HG03196 (cell line): Measurements from ENCODE around the gene FAM221B.

Experiments
- ATAC-seq: cut with Tn5 transposase; IDR thresholded peaks from one replicate; pipeline ENCODE4 v1.9.1; 2021; ENCODE audit not compliant: unreplicated experiment

FAM221B gene, protein sequence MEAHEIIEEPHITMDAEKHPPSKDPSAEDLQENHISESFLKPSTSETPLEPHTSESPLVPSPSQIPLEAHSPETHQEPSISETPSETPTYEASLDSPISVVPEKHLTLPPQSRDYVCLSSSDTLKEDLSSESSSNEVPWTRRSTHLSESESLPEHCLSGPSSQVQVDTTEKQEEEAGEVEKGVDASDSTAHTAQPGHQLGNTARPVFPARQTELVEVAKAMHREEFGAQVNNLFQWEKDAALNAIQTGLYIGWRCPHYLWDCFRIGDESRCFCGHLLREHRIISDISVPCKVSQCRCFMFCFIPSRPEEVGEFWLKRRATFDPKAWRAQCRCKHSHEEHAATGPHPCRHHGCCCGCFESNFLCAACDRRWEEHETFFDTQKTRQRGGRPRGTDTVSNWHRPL

DNA sequence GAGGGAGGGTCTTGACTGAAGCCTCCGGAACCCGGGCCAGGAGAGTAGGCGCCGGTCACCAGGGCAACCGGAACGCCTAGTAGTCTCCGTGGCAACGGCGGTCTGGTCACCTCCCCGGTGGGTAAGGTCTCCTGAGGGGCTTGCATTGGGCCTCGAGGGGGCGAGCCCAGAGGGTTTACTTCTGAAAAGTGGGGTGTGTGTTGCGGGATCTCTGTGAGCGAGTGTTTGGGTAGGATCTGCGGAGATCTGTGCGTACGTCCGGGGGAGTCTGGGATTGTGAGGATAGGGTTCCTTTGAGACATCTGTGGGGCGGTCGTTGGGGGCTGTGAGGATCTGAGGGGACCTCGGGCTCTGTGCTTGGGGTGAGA lies at the start of gene FAM221B:
FAM221B (minus strand) TSS at position 17 of the 368 bp plus-strand sequence. CDS start 2,571 bp downstream, outside the sequence.
- ATAC-seq, result no peak

DNA sequence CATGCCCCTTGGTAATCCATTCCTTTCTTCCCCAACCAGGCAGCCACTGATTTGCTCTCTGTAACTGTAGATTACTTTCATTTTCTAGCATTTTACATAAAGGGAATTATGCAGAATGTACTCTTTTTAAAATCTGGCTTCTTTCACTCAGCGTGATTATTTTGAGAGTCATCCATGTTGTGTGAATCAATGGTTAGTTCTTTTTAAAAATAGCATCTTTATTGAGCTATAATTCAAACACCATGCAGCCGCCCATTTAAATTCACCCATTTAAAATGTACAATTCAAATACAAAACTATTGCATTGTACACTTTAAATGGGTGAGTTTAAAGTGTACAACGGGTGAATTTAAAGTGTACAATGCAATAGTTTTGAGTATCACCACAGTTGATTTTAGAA lies 44.0 kb upstream of the FAM221B start:
- no peak for ATAC-seq

DNA sequence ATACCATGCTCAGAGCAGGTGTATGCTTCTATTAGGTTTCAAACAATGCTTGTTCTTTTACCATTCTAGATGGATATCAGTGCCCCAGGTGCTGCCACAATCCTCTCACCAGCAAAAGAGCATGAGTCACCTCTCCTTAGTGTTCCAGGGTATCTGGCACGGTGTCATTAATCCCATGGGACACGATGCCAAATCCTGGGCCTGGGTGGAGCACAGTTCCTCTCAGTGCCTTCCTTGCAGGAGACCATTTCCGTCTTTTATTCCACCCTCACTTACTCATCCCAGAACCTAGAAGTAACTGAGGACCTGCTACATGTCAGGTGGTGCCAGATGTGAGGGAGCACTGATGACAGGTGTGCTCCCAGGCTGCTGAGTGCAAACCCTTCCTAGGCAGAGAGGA lies 43.0 kb upstream of the FAM221B start:
- ATAC-seq, result no peak

DNA sequence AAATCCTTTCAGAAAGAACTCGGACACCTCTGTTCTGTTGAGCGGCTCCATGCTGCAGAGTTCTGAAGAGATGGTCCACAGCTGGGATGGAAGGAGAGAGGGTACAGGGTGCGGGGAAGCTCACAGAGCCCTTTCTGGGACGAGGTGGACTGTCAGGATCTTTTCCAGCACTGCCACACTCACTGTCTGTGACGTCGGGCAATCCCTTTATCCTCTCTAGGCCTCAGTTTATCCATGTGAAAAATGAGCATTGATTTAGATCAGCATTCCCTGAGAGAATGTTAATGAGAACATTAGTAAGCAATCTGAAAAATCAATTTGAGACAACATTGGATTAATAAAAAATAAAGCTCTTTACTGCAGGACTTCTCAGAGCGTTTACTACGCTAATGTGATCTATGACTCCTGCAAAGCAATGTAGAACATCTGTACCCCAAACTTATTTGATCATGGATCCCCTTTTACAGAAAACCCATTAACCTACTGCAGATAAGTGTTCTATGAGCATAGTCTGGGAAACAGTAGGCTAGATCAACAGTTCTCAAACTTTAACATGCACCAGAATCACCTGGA lies 41.9 kb upstream of the FAM221B start, which contains the start of gene OR13J1:
OR13J1 (minus strand) TSS at position 51 of the 573 bp plus-strand sequence; CDS start at position 51, 0 bp downstream.
- ATAC-seq, result no peak

DNA sequence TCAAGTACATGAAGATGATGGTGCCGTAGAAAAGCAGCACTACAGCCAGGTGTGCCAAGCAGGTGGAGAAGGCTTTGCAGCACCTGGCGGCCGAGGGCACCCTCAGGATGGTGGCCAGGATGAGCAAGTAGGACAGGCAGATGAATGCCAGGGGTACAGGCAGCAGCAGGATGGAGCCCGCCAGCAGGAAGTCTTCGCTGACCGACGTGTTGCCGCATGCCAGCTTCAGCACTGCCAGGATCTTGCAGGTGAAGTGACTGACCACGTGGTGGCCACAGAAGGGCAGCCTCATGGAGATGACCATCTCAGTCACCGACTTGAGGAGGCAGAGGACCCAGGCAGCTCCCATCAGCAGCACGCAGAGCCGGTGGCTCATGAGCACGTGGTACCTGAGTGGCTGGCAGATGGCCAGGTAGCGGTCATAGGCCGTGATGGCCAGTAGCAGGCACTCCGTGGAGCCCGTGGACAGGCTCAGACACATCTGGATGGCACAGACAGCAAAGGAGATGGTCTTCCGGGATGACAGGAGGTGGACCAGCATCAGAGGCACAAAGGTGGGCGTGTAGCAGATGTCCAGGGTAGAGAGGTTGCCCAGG lies 41.2 kb upstream of the FAM221B start:
- no peak for ATAC-seq

DNA sequence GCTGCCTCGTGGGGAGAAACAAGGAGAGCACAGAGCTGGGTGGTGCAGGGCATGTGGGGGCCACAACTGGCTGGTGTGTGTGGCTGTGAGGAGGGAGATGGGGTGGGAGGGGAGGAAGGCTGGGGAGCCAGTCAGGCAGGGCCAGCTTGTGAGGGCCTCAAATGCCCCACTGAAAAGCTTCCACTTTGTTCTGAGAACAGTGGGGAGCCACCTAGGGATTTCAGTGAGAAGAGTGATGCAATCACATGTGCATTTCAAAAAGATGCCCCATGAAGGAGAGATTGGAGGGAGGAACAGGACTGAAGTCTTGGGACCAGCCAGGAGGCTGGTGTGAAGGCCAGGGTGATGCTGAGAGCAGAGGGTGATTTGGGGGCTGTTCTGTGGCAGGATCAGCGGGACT lies 40.4 kb upstream of the FAM221B start:
- ATAC-seq, result no peak

DNA sequence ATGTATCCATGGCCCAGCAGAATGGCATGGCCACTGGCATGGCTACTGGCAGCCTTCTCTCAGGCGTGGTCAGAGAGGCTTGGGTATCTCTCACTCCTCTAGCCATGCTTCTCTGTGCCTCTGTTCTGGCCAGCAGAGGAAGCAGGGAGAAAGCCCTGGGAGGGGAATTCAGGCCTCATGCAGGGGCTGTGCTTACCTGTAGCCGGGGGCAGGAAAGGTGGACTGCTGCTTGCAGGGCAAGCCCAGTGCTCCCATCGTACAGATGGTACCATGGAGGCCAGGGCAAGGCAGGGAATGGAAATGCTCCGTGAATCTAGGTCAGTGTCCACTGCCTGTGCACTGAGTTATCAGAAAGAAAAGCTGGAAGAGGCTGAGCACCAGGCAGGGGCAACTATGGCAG lies 39.0 kb upstream of the FAM221B start:
- ATAC-seq, result no peak

DNA sequence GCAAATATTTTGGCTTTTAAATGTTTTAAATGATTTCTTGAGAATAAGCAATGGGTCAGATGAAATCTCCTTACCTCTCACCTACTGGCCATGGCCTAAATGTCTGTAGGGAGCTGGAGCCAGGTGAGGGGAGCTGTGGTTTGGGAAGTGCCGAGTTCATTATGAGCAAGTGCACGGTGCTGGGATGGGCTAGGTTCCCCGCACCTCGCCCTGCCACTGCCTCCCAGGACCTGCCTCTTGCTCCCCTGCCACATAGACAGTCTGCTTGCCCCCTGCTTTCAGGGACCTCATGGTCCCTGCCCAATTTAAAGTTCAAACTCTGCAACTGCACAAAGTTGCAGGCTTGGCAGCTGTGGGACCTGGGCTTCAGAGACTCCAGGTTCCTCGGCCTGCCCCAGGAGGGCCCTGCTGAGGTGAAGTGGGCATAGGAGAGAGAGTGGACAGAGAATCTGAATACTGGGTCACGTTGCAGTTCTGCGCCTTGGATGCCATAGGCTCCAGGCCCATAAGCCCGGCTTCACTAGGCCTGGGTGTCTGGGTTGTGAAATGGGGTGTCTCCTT lies 36.2 kb upstream of the FAM221B start:
- ATAC-seq, result no peak

DNA sequence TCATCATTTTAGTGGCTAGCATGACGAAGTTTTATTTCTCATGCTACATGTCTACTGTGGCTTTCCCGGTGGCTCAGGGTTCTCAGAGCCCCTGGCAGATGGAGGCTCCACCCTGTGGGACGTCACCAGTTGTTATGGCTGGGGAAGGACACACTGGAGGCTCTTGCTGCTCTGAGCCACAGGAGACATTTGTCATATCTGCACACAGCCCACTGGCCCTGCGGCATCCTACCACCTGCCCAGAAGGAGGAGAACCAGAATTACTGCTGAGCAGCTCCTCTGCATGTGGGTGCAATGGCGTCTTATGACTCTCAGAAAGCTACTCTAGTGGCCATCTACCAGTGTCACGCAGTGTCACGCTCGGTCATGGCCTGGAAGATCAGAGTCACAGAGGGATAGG lies 35.1 kb upstream of the FAM221B start:
- ATAC-seq, result no peak

DNA sequence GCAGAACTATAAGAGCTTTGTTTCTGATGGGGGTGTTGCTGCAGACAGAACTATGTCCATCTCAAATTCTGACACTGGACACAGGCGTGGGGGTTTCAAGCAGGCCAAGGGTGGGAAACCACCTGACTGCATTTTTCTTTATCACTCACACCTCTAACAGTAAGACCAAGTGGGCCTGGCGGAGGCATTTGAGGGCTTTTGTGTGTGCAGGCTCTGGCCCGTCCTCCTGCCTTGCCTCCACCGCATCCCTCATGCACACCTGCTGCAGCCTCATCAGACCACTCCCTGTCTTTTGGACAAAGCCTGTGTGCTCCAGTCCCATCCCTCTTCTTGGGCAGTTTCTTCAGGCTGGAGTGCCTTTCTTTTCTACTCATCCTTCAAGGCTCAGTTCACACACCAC lies 33.8 kb upstream of the FAM221B start:
- ATAC-seq, result no peak

DNA sequence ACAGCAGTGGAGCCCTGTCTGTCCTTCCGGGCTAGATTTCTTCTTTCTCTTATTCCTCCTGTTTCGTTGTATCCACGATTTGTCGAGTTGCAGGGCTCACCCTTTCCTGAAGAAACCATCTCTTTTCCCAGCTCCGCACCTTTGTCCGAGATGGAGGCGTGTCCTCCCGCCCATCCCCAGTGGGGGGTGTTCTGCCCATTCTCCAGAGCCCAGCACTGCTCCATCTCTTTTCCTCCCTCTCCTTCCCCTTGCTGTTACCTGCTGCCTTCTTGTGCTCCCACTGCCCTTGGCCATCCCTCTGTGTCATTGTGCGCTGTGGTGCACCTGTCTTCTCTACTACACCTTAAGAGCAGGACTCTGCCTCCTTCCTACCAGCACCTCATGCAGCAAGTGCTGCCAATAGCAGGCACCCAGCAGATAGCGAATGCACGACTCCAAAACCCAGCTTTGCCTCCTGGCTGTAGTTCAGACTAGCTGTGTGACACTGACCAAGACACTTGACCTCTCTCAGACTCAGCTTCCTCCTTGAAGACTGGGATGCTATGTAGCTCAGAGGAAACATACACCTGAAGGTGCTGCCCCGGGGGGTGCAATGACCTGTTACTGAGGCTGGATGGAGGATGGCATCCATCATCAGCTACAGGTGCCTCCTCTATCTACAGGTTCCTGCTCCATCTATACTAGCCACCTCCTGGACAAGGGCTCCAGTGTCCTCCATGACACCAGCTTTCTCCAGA lies 32.8 kb upstream of the FAM221B start:
- no peak for ATAC-seq

DNA sequence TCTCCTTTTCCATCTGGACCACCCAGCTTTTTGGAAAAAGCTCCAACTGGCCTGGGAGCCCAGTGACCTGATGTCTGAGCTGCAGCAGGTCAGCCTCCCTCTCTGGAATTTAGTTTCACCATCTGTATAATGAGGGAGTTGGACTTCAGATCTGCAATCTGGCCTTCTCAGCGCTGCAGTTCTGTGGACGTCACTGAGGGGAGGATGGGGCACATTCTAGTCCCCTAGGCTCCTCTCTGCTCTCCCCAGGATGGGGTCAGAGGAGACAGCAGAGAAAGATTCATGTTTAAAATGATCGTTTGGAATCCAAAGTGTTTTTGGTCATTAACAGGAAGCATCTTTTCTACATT lies 31.4 kb upstream of the FAM221B start:
- ATAC-seq, result no peak

DNA sequence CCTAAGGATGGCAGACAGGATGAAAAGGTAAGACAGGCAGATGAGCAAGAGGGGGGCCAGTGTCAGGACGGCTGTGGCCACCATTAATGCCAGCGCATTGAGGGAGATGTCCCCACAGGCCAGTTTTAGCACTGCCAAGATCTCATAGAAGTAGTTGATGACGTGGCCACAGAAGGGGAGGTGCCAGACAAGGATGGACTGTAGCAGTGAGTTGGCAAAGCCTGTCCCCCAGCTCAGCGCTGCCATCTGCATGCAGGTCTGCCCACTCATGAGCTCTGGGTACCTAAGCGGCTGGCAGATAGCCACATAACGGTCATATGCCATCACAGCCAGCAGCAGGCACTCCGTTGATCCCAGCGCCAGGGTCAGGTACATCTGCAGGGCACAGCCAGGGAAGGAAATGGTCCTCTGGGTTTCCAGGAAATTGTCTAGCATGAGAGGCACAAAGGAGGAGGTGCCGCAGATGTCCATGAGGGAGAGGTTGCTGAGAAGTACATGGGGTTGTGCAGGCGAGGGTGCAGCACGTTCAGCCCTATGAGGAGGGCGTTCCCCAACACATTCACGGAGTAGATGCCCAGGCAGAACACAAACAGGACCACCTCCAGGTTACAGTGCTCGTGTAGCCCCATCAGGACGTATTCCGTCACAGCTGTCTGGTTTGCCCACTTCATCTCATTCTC lies 30.9 kb upstream of the FAM221B start:
- no peak for ATAC-seq

DNA sequence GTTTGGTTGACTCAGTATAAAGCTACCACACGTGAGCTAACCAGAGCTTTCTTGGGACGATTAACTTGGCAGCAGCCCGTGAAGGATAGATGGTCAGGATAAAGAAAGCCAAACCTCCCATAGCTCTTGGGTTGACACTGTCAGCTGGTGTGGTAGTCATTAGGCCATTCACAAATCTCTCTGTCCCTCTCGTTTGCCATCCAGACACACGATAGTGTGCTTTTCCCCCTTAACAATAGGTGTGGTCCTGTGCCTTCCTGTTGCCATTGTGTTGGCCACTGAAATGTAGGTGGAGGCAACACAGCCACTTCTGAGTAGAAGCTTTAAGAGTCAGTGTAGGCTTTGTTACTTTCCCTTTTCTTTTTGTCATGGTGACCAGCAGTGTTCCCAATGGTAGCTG lies 29.9 kb upstream of the FAM221B start:
- no peak for ATAC-seq

DNA sequence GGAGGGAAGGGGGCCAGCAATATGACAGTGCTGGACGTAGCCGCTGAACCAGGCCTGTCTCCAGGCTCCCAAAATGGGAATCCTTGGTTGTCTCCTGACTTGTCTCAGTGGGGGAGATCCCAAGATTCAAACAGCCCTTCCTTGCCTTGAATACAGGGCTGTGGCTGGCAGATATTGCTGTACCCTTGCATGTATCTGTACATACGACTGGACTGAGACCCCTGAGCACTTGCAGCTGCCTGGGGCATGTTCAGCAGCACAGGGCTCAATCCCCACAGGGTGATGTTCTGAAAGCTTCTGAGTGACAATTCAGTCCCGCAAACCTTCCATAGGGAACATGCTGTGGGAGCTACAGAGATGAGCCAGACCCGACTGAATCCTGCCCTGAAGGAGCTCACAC lies 28.4 kb upstream of the FAM221B start:
- ATAC-seq, result no peak

DNA sequence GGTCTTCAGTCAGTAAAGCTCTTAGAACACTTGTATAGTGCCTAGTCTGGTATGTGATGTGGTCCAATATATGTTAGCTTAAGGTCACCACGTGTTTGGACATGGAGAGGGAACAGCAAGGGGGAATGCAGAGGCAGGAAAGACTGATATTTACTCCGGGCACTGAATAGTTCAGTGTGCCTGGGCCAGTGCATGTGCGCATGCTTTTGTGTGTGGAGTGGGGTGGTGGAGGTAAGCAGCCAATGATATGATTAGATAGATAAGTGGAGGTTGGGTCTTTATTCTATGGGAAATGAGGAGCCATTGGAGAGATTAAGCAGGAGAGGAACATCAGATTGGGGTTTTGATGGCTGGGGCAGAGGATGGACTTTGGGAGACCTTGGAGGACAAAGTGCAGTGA lies 27.7 kb upstream of the FAM221B start:
- ATAC-seq, result no peak

DNA sequence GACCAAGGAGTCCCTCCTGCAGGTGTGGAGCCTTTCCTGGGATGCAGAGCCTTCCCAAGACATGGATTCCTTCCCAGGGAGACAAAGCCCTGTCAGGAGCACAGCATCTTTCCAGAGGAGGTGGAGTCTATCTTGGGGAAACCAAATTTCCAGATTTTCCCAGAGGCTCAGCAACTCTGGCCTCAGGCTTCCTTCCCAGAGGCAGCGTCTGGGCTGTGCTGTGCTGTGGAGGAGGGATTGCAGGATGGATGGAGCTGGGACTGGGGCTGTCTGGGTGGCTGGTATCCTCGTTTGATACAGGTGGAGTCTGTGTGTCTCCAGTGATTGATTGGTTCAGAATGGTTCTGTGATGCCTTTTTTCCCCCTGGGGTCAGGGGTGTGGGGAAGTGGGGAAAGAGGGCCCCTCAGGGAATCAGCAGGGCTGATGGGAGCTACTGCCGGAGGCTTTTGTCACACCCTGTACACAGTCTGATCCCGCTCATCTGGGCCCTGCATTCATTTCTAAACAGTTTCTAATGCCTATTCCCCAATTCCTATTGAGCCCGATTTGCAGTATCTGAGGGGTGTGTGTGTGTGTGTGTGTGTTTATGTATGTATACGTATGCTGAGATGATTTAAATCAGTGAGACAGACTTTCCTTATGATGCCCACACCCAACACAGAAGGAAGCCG lies 25.7 kb upstream of the FAM221B start:
- ATAC-seq, result no peak

DNA sequence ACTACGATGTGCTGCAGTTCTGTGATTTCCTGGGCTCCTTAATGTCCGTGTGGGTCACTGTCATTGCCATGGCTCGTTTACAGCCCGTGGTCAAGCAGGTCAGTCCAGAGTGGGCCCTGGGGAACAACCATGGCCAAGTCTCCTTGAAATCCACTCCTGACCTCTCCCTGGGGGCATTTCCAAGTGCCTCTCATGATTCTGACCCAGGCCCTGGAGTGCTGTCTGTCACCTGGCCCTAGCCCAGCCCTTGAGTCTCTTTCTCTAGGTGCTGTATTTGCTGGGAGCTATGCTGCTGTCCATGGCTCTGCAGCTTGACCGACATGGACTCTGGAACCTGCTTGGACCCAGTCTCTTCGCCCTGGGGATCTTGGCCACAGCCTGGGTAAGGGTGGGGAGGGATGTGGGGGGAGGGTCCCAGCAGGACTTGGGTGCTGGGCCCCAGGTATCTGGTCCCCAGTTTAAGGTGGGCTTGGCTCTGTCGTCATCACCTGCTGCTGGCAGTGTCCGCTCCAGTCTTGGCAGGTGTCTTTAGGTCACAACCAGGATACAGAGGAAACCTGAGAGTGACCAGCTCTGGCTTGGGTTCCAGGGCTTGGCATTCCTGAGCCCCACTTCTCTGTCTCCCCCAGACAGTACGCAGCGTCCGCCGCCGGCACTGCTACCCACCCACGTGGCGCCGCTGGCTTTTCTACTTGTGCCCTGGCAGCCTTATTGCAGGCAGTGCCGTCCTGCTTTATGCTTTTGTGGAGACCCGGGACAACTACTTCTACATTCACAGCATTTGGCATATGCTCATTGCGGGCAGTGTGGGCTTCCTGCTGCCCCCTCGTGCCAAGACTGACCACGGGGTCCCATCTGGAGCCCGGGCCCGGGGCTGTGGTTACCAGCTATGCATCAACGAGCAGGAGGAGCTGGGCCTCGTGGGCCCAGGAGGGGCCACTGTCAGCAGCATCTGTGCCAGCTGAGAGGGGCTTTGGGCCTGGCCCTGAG lies 24.6 kb upstream of the FAM221B start:
- ATAC-seq, result no peak

DNA sequence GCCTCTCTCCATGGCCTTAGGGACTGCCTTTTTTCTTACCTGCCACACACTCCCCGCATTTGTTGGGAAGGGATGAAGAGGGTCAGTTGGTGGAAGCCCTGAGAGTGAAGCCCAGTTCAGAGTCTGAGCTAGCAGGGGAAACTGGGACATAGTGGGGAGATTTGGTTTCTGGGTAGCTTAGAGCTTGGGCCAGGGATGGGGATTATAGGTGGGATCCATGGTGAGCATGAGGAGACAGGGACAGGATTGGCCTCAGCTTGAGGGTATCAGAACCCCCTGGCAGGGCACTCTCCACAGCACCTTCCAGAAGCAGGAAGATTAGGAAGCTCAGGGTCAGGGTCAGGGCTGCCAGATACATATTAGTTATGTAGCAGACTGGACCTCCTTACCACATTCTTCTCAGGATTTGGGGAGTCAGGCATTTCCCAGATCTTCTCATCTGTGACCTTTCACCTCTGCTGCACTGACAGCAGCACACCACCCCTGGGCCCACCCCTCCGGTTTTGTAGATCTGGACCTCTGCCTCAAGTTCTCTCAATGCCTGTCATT lies 23.8 kb upstream of the FAM221B start:
- no peak for ATAC-seq
